Stimulated activated CD4-positive, alpha-beta T cell treated with anti-CD3 and anti-CD28 coated beads, Interleukin-15, amount 100 ng/mL, for 24 hours (primary cell): ENCODE data around the gene SUPV3L1.
A peak's percentile ranks its signal among the peaks of the same experiment; 100 is the strongest.
"Not testable (repeated sequence)": the region's sequence is repeated elsewhere in the genome, so short reads cannot be mapped to it uniquely, and the experiment has no call there.

Experiments used
- DNase-seq: peaks from one replicate; pipeline ENCODE4 v3.0.0-alpha.2; 2020

The SUPV3L1 gene

DNA sequence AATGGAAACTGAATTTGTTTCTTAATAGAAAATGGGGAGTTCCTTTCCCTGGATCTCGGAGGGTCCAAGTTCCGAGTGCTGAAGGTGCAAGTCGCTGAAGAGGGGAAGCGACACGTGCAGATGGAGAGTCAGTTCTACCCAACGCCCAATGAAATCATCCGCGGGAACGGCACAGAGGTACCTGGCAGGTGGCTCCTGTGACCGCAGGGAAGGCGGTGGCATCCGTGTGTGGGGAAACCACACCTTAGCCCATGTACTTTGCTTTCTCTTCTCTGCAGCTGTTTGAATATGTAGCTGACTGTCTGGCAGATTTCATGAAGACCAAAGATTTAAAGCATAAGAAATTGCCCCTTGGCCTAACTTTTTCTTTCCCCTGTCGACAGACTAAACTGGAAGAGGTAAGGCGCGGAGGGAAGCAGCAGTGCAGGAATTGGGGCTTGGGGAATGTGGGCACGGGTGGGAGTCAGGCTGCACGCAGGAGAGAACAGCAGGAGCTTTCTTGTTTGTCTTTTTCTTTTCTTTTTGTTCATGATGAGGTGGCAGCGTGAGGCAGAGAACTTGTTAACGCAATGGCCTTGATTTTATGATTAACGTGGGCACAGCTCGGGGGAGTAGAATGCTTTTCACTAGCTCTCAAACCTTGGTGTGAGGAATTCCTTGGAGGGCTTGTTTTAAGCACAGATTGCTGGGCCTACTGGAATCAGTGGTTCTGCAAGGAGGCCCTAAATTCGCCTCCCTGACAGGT lies 52.9 kb downstream of the SUPV3L1 start:
- DNase-seq: no peak

DNA sequence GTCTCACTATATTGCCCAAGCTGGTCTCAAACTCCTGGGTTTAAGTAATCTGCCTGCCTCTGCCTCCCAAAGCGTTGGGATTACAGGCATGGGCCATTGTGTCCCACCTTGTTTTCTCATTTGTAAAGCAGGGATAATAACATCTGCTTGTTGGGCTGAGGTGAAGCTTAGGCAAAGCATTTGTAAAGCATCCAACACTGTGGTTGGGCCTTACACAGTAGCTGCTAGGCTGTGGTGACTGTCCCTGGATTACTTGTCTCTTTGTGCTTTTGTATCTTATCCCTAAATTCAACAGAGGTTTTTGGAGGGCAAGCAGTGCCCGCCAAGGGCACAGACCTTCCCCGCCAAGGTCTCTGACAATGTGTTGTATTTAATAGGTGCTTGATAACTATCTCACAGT lies 54.4 kb downstream of the SUPV3L1 start:
- DNase-seq: no peak

DNA sequence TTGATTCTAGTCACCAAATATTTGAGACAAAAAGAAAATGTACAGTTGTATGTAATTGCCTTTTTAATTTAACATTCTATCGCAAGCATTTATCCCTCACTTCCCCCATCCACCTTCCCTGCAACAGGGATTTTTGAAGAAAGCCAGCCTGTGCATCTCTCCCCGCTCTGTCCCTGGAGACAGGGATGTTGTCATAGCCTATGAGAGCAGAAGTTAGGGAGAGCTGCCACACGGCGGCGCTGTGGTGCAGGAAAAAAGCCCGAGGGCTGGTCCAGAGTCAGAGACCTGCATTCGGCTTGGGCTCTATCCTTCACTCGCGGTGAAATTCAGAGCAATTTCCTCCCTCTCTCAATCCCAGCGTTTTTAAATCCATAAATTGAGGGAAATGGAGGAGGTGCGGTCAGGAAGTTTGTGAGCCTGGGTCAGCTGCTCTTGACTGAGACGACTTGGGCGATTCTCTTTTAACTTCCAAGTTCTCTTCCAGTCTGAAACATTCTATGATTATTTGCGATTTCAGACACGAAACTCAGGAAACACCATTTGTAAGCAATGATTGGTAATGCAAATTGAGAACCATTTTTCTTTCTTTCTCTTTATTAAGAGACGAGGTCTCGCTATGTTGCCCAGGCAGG lies 57.6 kb downstream of the SUPV3L1 start:
- DNase-seq: peak; percentile 89

DNA sequence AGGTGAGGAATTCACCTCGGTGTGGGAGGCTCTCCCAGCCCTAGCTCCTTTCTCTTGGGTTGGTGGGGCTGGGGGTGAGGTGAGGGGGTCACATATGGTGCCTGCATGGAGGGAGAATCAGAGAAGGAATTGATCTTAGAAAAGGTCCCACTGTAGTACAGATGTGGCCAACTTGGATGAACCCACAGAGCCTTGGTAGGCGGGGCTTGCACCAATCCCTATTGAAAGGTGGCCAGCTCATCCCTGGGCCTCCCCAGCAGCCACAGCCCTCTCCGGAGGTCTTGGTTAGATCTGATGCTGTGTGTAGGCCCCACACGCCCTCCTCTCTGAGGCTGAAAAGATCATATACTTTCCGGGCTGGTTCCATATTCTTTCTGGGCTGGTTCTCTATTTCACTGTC lies 59.1 kb downstream of the SUPV3L1 start:
- DNase-seq: no peak

DNA sequence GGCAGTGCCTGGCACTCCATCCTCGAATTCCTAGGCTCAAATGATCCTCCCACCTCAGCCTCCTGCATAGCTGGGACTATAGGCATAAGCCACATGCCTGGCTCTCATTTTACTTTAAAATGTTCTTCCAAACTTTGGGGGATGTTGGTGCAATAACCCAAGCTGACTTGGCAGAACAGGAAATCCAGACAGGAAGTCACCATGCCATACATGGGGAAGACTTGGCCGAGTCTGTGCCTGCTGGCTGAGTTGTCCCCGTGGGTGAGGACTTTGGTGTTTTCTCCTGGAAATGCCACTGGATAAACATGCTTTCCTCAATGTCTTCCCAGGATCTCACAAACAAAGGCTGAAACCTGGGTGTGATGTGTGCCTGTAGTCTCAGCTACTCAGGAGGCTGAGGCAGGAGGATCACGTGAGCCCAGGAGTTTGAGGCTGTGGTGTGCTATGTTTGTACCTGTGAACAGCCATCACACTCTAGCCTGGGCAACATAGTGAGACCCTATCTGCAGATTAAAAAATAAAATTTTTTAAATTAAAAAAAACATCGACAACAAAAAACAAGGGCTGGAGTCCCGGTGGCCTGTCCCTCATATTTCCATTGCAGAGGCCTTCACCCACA lies 59.9 kb downstream of the SUPV3L1 start:
- no peak for DNase-seq

DNA sequence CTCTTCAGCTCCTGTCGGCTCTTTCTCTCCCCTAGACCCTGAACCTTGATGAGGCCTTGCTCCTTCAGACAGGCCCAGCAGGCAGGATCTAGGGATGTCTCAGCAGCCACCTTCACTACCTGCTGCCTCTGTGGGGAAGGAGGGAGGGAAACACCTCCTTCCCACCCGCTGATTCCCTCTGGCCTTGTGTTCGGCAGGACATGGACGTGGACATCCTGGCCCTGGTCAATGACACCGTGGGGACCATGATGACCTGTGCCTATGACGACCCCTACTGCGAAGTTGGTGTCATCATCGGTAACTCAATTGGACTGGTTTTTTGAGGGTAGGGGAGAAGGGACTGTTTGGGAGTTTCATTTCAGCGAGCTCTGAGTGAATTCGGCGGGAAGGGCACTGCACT lies 60.4 kb downstream of the SUPV3L1 start:
- DNase-seq: no peak

DNA sequence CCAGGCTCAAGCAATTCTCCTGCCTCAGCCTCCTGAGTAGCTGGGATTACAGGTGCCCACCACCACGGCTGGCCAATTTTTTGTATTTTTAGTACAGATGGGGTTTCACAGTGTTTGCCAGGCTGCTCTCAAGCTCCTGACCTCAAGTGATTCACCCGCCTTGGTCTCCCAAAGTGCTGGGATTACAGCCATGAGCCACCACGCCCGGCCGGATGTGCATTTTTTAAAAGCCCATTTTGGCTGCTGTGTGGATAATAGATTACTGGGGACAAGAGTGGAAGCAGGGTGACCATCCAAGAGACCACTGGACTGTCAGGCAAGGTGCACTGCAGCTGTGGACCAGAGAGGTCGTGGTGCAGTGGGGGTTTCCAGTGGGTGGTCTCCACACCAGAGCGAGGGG lies 61.5 kb downstream of the SUPV3L1 start:
- DNase-seq: no peak

DNA sequence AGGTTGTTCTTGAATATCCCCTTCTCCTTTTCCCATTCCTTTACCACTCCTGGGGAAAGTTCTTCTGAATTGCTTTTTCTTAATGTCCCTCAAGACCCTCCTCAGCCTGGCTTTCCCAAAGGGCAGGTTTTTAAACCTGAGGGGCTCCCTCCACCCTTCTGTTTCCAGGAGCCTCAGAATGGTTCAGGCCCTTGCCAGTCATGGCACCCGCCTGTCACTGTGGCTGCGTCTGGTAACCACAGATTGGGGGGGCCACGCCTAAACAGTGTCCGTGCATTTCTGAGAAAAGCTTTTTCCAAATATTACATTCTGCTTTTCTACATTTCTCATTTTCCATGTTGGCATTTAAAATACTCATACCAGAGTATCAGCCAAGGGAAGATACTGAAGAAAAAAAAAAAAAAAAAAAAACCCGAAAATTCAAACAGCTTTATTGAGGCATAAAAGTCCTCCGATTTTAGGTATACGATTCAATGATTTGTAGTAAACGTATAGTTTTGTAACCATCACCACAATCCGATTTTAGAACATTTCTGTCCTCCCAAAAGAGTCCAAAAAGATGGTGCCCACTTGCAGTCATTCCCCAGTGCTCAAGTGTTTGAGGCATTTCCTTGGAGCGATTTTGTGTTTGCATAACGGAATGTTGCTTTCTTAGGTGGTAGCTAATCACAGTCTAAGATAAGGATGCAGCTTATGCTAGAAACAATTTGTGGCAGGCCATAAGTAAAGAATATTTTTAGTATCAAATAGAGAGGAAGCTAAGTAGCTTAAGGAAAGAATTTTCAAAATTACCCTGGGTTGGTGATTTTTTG lies 62.2 kb downstream of the SUPV3L1 start:
- no peak for DNase-seq

DNA sequence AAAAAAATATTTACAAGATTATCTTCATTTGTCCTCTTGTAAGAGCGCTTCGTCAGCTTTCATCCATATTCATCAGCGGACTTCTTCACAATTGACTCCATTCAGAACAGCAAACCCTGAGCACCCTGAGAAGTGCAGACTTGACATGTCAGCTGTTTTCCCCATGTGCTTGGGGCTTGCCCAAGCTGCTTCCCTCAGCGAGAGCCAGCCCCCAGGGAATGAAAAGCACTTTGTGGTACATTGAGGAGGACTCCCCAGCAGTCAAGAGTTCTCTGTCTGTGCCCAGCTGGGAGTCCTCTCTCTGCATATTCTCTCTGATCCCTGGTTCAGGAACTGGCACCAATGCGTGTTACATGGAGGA lies 62.8 kb downstream of the SUPV3L1 start:
- no peak for DNase-seq

DNA sequence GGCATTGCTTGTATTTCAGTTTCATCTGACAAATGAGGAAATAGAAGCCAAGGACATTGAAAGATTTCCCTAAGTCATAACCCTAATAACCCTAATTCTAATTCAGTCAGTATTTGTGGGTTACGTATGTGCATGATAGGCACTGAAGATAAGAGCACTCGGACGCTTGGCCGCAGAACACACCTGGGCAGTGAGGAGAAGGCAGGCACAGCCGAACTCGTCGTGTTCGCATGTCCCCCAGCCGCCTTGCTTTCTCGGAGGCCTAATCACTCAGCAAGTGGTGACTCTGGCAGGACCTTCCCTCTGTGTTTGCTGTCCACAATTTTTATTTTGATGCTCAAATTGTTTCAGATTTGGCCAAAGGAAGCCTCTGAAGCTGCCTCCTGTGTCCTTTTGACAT lies 63.8 kb downstream of the SUPV3L1 start:
- no peak for DNase-seq

DNA sequence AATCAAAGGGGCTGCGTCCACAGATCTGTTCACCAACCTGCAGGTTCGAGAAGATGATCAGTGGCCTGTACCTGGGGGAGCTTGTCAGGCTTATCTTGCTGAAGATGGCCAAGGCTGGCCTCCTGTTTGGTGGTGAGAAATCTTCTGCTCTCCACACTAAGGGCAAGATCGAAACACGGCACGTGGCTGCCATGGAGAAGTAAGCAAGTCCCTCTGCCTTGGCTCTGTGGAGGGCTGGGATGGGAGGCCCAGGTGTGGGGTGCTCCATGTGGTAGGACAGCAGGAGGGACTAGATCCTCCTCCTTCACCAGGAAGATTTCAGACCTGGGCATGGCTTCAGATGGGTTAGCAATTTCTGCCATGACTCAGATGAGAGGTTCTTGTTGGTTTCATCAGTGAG lies 66.0 kb downstream of the SUPV3L1 start:
- no peak for DNase-seq

DNA sequence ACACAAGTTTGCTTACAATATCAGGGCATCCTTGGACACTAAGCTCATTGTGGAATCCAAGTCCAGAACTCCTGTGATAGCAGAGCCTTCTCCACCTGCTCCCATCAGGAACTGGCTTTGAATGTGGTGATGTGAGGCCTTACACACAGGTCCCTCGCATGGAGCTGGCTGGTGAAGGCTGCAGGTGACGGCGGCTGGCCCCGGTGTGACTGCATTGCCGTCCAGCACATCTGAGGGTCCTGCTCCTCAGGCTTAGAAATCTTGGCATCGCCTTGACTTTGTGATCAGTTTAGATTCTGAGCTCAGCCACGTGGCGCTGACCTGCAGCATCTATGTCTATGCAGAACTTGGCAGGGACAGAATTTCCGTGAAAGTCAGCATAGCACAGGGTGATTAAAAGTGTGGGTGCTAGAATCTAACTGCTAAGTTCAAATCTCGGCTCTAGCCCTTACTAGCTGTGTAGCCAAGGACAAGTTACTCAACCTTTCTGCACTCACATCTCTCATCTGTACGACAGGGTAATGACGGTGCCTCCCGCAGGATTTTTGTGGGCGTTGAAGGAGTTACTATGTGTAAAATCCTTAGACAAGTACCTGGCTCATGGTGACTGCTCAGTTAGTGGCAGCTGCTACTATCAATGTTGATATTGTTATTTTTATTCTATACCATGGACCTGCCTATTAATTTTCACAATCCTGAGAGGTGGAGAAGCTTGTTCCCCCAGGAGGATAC lies 66.7 kb downstream of the SUPV3L1 start:
- DNase-seq: no peak

DNA sequence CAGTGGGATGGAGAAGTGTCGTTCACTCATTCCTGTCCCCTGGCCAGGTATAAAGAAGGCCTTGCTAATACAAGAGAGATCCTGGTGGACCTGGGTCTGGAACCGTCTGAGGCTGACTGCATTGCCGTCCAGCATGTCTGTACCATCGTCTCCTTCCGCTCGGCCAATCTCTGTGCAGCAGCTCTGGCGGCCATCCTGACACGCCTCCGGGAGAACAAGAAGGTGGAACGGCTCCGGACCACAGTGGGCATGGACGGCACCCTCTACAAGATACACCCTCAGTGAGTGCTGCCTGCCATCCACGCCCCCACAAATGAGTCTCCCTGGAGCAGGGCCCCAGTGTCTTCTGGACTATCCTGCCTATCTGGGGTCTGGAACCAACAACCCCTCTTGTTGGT lies 67.3 kb downstream of the SUPV3L1 start:
- no peak for DNase-seq

DNA sequence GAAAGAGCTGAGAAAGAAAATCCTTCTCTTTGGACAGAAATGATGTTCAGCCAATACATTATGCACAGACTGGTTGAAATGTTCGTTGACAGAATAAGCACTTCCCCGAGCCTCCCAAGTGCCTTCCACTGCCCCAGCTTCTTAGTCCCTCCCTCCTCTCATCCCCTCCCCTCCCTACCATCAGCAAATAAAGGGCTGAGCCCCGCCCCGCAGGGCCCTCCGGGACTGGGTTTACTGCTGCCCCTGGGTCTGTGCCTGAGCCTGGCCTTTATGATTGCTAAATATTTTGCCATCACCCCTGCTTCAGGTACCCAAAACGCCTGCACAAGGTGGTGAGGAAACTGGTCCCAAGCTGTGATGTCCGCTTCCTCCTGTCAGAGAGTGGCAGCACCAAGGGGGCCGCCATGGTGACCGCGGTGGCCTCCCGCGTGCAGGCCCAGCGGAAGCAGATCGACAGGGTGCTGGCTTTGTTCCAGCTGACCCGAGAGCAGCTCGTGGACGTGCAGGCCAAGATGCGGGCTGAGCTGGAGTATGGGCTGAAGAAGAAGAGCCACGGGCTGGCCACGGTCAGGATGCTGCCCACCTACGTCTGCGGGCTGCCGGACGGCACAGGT lies 68.2 kb downstream of the SUPV3L1 start:
- DNase-seq: no peak

DNA sequence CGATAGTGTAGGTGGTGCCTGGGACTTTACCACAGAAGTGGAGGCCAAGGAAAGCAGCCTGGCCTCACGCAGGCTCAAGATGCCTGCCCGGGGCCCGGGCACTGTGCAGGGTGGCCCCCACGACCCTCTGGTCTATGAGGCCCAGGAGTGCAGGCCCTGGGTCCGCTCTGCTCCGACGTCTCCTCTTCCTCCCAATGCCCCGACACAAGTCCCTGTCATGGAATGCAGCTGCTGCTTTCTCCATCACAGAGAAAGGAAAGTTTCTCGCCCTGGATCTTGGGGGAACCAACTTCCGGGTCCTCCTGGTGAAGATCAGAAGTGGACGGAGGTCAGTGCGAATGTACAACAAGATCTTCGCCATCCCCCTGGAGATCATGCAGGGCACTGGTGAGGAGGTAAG lies 70.0 kb downstream of the SUPV3L1 start:
- DNase-seq: no peak

DNA sequence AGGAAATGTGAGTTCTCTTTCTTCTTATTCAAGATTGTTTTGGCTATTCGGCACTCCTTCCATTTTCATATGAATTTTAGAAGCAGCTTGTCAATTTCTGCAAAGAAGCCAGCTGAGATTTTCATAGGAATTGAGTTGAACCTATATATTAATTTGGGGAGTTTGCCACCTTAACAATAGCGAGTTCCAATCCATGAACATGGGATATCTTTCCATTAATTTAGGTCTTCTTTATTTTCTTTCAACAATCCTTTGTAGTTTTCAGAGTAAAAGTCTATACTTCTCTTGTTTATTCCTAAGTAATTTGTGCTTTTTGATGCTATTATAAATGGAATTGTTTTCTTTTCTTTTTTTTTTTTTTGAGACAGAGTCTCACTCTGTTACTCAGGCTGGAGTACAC lies 71.4 kb downstream of the SUPV3L1 start:
- not testable (repeated sequence) for DNase-seq

DNA sequence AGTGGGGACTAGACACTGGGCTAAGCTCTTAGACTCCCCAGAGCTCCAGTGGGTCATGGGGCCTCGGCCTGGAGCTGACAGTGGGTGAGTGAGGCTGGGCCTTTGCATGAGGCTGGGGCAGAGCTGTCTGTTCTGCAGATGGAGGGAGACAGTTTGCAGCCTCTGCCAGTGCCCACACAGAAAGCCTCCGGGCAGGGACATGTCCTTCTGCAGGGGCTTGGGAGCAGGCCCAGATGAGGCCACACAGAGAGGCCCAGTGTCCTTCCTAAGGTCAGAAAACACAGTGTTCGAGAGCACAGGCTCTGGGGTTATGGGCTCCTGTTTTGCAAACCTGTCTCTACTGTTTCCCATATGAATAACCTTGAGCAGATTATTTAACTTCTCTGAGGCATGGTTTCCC lies 73.1 kb downstream of the SUPV3L1 start:
- no peak for DNase-seq

DNA sequence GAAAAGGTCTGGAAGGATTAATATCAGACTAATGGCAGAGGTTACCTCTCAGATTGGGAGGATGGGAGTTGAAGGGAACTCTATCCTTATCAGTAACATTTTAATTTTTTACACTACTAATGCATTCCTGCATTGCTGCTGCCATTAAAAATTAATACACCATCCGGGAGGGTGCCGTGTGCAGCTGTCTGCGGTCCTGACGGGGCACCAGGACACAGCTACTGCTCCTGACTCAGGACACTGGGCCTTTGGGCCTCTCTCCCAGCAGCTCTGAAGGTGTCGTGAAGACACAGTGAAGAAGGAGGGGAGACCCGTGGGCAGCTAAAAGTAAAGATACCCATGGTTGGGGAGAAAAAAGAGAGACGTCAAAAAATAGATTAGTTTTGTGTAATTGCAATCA lies 74.8 kb downstream of the SUPV3L1 start:
- no peak for DNase-seq
